HK-2 (cell line): ENCODE data around the gene FOXRED2.
"Not testable (repeated sequence)": the region's sequence is repeated elsewhere in the genome, so short reads cannot be mapped to it uniquely, and the experiment has no call there.

Experiments used
- DNase-seq: peaks from one replicate; pipeline ENCODE4 v3.0.0-alpha.2; 2018; ENCODE audit not compliant: unreplicated experiment

FOXRED2 gene

GRCh38 chr22:36450923-36451322 is 55.9 kb downstream of the FOXRED2 start:
- DNase-seq: not testable (repeated sequence)

GRCh38 chr22:36449596-36450175 is 57.2 kb downstream of the FOXRED2 start:
- no peak for DNase-seq

- DNase-seq: no peak
These were observed 59.2 kb downstream of the FOXRED2 start for GRCh38 chr22:36447632-36448031.

GRCh38 chr22:36445158-36445668 is 61.6 kb downstream of the FOXRED2 start:
- DNase-seq: no peak

- DNase-seq: no peak
These were observed 63.6 kb downstream of the FOXRED2 start for GRCh38 chr22:36443198-36443770.

- no peak for DNase-seq
These were observed 64.2 kb downstream of the FOXRED2 start for GRCh38 chr22:36442506-36443197.

GRCh38 chr22:36440429-36441002 is 66.3 kb downstream of the FOXRED2 start:
- no peak for DNase-seq

- DNase-seq: peak; percentile 46
These were observed 67.2 kb downstream of the FOXRED2 start for GRCh38 chr22:36439481-36440271.
